ENCODE results near the gene TOMM70.
"Not testable (repeated sequence)": the region's sequence is repeated elsewhere in the genome, so short reads cannot be mapped to it uniquely, and the experiment has no call there.

DNA sequence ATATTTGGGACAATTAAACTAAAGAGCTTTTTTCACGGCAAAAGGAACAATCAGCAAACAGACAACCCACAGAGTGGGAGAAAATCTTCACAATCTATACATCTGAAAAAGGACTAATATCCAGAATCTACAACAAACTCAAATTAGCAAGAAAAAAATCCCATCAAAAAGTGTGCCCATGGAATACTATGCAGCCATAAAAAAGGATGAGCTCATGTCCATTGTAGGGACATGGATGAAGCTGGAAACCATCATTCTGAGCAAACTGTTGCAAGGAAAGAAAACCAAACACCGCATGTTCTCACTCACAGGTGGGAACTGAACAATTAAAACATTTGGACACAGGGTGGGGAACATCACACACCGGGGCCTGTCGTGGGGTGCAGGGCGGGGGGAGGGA lies 73.5 kb downstream of the TOMM70 start:
- not testable (repeated sequence) for TF ChIP-seq CTCF, POLR2AphosphoS5, POLR2A, EP300 (IDR thresholded peaks at IDR 0.05)
